Measurements from ENCODE around the gene CCDC88C. TPM values are rescaled to one million over a fixed set of nuclear protein-coding genes. Genes with fewer than 3 reads are reported as not detected.

CCDC88C gene
- total and polyA plus RNA-seq, 4 donors, result 16.5 to 66.0 (median 32.1) TPM

- no peak for ATAC-seq (ENCODE audit: insufficient read depth, low FRiP score)
- H3K27ac ChIP-seq (ENCODE audit: low read depth in 1 of 2, low read length in 1 of 2), result no peak overlapping the region
- H3K27me3 ChIP-seq (ENCODE audit: control insufficient read depth in 3 of 3, insufficient read depth in 3 of 3, low read length in 2 of 3), result no peaks in the 10 kb centered on the region
- no peaks in the 10 kb centered on the region for H3K4me1 ChIP-seq (ENCODE audit: control insufficient read depth in 5 of 5, insufficient read depth in 5 of 5, low read length in 5 of 5)
- no peak for TF ChIP-seq CTCF (IDR thresholded peaks at IDR 0.05; ENCODE audit: control extremely low read depth, extremely low read depth)
- no peak overlapping the region for H3K9ac ChIP-seq (ENCODE audit: insufficient read depth in 1 of 2, low read length in 2 of 2)
- peaks cover 8 to 26% (median 18%) of the 10 kb centered on the region in 4 donors for H3K36me3 ChIP-seq (ENCODE audit: control insufficient read depth in 4 of 4, insufficient read depth in 4 of 4, low read length in 4 of 4)
- H3K9me3 ChIP-seq (ENCODE audit: control insufficient read depth in 4 of 4, insufficient read depth in 3 of 4, low read length in 3 of 4), result no peaks in the 10 kb centered on the region
- DNase-seq, result no peak
- no peak overlapping the region for H3K4me3 ChIP-seq
Observed at GRCh38 chr14:91454155-91454554, 36.5 kb upstream of the CCDC88C start.

- DNase-seq (no peak), ATAC-seq (ENCODE audit: insufficient read depth, low FRiP score) (no peak)
- TF ChIP-seq CTCF (IDR thresholded peaks at IDR 0.05; ENCODE audit: control extremely low read depth, extremely low read depth), result no peak
- Histone ChIP-seq H3K27me3 (ENCODE audit: control insufficient read depth in 3 of 3, insufficient read depth in 3 of 3, low read length in 2 of 3) (no peaks in the 10 kb centered on the region), H3K9ac (ENCODE audit: insufficient read depth in 1 of 2, low read length in 2 of 2) (no peak overlapping the region), H3K9me3 (ENCODE audit: control insufficient read depth in 4 of 4, insufficient read depth in 3 of 4, low read length in 3 of 4) (no peaks in the 10 kb centered on the region), H3K27ac (ENCODE audit: low read depth in 1 of 2, low read length in 1 of 2) (no peak overlapping the region), H3K36me3 (ENCODE audit: control insufficient read depth in 4 of 4, insufficient read depth in 4 of 4, low read length in 4 of 4) (peaks cover 8 to 23% (median 15%) of the 10 kb centered on the region in 4 donors), H3K4me1 (ENCODE audit: control insufficient read depth in 5 of 5, insufficient read depth in 5 of 5, low read length in 5 of 5) (no peaks in the 10 kb centered on the region), H3K4me3 (no peak overlapping the region)
- 86 to 90% methylated on average over 5 of the region's 5 CpGs for WGBS, 2 donors
Observed at GRCh38 chr14:91453744-91454143, 36.1 kb upstream of the CCDC88C start.

GRCh38 chr14:91444335-91445020, 26.9 kb upstream of the CCDC88C start:
- Histone ChIP-seq H3K9ac (ENCODE audit: insufficient read depth in 1 of 2, low read length in 2 of 2) (no peak overlapping the region), H3K36me3 (ENCODE audit: control insufficient read depth in 4 of 4, insufficient read depth in 4 of 4, low read length in 4 of 4) (no peaks in the 10 kb centered on the region), H3K27ac (ENCODE audit: low read depth in 1 of 2, low read length in 1 of 2) (no peak overlapping the region), H3K4me1 (ENCODE audit: control insufficient read depth in 5 of 5, insufficient read depth in 5 of 5, low read length in 5 of 5) (no peaks in the 10 kb centered on the region), H3K9me3 (ENCODE audit: control insufficient read depth in 4 of 4, insufficient read depth in 3 of 4, low read length in 3 of 4) (no peaks in the 10 kb centered on the region), H3K4me3 (no peak overlapping the region), H3K27me3 (ENCODE audit: control insufficient read depth in 3 of 3, insufficient read depth in 3 of 3, low read length in 2 of 3) (no peaks in the 10 kb centered on the region)
- ATAC-seq (ENCODE audit: insufficient read depth, low FRiP score) (no peak), DNase-seq (no peak)
- 86 to 87% methylated on average over 6 of the region's 6 CpGs for WGBS, 2 donors
- no peak for TF ChIP-seq CTCF (IDR thresholded peaks at IDR 0.05; ENCODE audit: control extremely low read depth, extremely low read depth)

GRCh38 chr14:91439345-91439744, 21.7 kb upstream of the CCDC88C start:
- no peak for DNase-seq
- Histone ChIP-seq H3K27ac (ENCODE audit: low read depth in 1 of 2, low read length in 1 of 2) (no peak overlapping the region), H3K27me3 (ENCODE audit: control insufficient read depth in 3 of 3, insufficient read depth in 3 of 3, low read length in 2 of 3) (no peaks in the 10 kb centered on the region), H3K9ac (ENCODE audit: insufficient read depth in 1 of 2, low read length in 2 of 2) (no peak overlapping the region), H3K9me3 (ENCODE audit: control insufficient read depth in 4 of 4, insufficient read depth in 3 of 4, low read length in 3 of 4) (peaks cover 0 to 4% (median 0%) of the 10 kb centered on the region in 4 donors), H3K4me1 (ENCODE audit: control insufficient read depth in 5 of 5, insufficient read depth in 5 of 5, low read length in 5 of 5) (no peaks in the 10 kb centered on the region), H3K36me3 (ENCODE audit: control insufficient read depth in 4 of 4, insufficient read depth in 4 of 4, low read length in 4 of 4) (no peaks in the 10 kb centered on the region), H3K4me3 (no peak overlapping the region)
- whole genome bisulfite sequencing, 2 donors, result 93 to 100% methylated on average over 1 of the region's 1 CpG
- no peak for ATAC-seq (ENCODE audit: insufficient read depth, low FRiP score)
- TF ChIP-seq CTCF (IDR thresholded peaks at IDR 0.05; ENCODE audit: control extremely low read depth, extremely low read depth), result no peak

Measured in lung (tissue), 12 donors.